GM19372 (cell line): ENCODE results near the gene ABCC11.
"Not testable (repeated sequence)": the region's sequence is repeated elsewhere in the genome, so short reads cannot be mapped to it uniquely, and the experiment has no call there.

Experiments used
- ATAC-seq: cut with Tn5 transposase; IDR thresholded peaks from one replicate; pipeline ENCODE4 v1.9.1; 2021; ENCODE audit warnings: mild to moderate bottlenecking, low read depth, moderate library complexity; ENCODE audit not compliant: unreplicated experiment

Gene ABCC11

DNA sequence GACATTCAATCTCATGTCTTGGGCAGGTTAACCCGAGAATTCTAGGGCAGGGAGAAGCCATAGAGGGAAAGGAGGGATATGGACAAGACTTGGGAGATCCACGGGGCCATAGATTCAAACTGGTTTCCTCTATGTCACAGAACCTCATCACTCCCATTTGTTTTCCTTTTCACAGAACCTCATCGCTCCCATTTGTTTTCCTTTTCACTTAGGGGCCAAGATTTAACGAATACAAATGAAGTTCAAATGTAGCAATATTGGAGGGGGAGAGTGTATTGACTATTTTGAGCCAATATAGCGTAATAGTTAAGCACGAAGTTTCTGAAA lies 42.6 kb downstream of the ABCC11 start:
- no peak for ATAC-seq

DNA sequence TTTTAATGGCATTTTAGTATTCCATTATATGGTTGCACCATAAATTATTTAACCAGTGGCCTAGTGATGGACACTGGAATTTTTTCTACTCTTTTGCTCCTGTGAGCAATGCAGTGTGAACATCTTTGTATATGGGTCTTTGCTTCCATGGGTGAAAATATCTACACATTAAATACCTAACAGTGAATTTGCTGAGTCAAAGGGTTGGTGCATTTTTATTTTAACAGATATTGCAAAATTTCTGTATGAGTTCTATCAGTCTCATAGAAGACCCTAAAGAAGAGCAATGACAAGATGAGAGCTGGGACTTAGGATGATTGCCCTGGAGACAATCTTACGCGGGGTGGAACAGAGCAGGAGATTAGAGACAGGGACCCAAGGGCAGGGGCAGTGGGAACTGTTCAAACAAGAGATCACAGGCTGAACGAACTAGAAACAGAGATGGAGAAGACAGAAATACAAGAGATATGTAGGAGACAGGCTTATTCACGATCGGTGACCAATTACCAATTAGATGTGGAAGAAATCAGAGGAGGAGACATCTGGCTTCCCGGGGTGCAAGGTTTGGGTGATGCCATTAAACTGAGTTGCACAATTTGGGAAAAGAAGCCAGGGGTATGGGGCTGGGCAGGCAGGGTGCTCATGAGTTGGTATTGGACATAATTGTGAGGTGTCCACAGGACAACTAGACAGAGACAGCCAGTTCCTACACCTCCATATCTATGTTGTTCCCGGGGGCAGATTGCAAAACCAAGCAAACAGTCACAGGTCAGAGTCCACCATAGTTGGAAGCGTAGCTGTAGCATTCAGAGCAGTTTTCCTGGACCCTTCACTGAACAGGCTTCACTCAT lies 43.1 kb downstream of the ABCC11 start:
- ATAC-seq, result no peak

DNA sequence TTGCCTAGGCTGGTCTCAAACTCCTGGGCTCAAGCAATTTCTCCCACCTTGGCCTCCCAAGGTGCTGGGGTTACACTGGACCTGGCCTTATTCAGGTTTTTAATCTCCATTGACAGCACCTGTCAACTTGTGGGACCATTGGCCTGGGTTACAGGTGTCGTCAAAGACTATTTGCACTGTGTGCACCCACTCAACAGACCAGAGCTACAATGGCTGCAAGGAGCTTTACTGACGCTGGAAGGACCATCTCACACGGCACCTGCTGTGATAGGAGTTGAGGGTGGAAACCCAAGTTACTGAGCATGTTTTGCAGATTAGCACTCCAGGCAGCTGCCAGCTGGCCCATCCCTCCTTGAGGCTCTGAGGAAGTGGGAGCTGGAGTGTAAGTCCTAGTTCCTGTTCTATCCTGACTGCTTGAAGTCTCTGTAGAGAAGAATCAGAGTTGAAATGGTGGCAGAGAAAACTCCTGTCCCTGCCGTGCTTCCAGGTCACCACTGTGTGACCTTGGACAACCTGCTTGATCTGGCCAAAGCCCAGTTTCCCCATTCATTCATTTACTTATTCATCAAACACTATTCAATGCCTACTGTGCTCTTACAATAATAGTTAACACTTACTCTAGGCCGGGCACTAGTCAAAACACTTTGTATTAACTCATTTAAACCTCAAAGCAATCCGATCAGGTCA lies 45.7 kb downstream of the ABCC11 start:
- no peak for ATAC-seq

DNA sequence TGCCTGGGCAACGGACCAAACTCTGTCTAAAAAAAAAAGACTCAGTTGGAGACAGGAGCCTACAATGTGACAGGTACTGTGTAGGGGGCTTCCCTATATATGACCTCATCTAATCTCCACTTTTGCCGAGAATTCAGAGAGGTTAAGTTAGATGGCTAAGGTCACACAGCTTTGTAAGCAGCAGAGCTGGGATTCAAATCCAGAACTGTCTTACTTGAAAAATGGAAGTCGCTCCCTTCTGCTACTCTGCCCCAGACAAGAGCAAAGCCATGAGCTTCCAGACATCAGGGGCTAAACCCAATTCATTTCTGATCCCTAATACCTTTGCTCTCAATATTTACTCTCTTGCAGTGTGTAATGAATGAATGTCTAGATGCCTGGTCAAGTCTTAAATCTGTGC lies 50.0 kb downstream of the ABCC11 start:
- ATAC-seq, result no peak

DNA sequence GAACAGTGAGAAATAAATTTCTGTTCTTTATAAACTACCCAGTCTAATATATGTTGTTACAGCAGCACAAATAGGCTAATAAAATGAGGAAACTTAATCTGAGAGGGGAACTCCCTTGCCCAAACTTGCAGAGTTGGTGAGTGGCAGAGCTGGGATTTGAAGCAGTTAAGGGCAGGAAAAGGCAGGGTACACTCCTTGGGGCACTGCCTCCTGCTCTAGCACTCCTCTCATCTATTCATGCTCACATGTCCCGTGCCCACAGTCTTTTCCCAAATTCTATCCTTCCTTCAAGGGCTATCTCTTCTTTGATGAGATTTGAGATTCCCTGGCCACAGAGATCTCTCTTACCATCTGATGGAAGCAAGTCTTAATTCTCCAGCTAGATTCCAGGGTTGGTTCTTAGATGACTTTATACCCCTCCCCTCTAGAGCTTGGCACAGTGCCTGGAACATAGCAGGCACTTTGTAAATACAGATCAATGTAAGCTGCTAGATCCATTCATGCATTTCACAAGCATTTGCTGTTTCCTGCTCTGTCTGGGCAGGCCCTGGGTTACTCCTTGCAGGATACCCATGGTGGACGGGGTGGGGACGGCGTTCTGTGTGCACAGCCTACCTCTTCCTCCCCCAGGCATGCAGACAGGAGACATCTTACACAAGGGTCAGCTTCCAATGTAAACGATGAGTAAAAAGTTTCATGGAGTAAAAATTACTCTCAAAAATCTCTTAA lies 52.3 kb downstream of the ABCC11 start:
- ATAC-seq, result no peak

DNA sequence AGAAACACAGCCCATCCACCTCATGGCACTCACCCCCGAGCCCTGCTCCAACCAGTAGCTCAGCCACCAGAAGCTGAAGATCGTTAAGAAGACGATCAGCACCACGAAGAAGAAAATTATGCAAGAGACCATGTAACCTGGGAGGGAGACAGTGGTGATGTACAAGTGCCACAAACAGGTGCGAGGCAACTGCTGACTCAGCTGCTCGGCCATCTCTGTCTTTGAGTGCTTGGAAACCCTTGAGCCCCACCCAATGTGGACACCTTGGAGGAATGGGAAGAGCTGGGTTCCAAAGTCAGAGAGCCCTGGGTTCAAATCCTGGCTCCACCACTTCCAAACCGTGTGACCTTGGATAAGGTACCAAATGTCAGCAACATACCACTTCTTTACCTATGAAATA lies 53.5 kb downstream of the ABCC11 start:
- ATAC-seq, result no peak

DNA sequence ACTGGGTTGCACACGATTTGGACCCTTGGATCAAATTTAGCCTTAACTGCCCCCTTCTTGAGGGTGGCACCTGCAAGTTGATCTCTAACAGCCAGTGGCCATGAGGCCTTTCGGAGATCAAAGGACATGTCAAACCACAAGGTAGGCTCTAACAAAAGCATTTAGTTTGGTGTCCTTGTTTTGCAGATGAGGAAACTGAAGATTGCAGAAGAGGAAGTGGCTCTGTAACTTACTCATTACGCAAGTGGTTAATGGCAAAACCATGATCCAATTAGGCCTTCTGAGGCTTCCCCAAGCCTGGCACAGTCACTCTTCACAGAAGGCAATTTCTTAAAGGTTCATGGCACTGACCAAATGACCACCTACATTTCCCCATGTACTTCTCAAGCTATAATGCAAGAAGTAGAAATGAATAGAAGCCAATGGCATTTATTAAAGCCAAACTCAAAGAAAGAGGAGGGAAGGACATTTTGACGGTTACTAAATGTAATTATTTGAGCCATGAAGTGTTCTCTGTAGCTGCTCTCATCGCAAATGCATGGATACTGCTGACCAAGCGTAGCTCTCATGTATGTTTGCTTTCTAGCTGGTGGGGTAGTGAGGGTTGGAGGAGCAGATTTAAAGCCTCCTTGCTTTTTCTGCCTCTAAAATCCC lies 58.8 kb downstream of the ABCC11 start:
- ATAC-seq, result peak; percentile 65

DNA sequence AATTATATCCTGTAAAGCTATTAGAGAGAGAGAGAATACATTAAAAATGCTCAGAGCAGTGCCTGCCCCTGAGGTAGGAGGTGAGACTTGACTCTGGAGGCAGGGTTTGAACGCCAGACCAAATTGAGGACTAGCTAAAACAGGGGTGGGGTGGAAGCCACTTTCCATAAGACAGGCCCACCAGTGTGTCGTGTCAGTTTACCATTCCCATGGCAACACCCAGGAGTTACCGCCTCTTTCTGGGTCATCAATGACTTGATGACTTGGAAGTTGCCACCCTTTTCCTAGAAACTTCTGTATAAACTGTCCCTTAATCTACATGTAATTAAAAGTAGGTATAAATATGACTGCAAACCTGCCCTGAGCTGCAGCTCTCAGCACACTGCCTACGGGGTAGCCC lies 59.6 kb downstream of the ABCC11 start:
- ATAC-seq, result no peak

DNA sequence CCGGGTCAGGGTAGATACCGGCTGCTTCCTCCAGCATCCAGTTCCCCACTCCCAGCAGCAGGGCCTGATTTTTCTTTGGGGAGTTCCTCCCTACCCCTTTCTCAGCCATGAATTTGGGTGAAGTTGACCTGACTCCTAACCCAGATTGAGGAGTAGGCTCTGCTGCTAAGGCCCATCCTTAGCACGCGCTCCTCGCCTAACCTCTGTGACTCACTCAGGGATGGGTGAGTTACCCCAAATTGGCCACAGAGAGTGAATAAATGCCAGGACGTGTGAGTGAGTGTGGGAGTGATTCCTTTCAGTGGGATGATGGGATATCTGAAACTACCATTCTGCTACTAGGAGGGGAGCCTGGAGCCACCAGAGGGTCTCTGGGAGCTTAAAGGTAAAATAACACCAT lies 62.7 kb downstream of the ABCC11 start:
- no peak for ATAC-seq

DNA sequence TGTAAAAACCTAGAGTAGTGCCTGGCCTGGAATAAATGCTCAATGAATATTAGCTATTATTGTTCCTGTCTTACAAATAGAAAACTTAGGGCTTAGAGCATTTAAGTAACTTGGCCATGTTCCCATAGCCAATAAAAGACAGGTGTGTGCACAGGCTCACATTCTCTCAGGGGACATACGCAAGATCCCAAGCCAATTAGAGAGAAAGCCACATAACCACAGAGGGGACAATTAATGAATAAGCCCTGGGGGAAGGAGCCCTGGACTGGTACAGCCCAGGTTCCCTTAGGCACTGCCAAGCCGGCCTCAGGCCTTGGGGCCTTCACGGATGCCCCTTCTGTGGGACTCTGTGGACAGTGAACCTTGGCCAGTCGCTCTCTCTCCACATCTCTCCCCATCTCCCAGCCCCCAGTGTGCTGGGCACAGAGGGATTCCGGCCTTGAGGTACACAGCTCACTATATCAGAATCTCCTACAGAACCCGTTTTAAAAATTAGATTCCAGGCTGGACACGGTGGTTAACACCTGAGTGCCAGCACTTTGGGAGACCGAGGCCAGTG lies 64.3 kb downstream of the ABCC11 start:
- no peak for ATAC-seq

DNA sequence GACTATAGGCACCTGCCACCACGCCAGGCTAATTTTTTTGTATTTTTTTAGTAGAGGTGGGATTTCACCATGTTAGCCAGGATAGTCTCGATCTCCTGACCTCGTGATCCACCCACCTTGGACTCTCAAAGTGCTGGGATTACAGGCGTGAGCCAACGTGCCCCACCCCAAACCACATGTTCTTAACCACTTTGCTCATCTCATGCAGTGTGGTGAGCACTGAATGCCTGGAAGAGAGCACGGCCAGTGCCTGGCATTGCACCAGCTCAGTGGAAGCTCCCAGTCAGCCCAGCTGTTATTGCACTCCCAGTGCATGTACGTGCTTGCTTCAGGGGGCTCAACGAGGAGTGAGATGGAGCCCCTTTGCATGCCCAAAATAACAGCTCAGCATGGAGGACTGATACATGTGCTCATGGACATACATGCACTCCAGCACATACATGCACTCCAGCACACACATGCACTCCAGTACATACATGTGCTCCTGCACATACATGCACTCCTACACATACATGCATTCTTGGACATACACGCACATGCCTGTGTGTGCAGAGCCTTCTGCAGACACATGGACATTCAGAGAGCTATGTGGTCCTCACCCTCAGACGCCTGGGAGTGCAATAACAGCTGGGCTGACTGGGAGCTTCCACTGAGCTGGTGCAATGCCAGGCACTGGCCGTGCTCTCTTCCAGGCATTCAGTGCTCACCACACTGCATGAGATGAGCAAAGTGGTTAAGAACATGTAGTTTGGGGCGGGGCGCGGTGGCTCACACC lies 65.4 kb downstream of the ABCC11 start:
- not testable (repeated sequence) for ATAC-seq

DNA sequence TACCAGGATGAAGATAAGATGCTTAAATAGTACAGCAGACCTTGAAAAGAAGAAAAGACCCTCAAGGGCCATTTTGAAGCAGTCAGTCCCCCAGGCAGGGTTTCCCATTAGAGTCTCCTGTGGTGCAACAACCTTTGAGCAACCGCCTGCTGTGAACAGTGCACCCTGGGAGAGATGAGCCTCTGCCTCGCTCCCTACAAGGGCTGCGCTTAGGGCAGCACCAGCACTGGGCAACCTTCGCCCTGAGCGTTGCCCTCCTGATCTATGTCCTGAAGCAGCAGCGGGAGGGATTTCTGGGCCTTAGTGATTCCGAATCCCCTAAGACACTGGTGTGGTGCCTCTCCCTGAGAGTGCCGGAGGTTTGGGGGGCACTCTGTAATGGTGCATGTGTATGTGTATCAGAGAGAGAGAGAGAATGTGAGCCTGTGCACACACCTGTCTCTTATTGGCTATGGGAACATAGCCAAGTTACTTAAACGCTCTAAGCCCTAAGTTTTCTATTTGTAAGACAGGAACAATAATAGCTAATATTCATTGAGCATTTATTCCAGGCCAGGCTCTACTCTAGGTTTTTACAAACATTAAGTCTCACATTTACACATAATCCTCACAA lies 66.4 kb downstream of the ABCC11 start:
- no peak for ATAC-seq

DNA sequence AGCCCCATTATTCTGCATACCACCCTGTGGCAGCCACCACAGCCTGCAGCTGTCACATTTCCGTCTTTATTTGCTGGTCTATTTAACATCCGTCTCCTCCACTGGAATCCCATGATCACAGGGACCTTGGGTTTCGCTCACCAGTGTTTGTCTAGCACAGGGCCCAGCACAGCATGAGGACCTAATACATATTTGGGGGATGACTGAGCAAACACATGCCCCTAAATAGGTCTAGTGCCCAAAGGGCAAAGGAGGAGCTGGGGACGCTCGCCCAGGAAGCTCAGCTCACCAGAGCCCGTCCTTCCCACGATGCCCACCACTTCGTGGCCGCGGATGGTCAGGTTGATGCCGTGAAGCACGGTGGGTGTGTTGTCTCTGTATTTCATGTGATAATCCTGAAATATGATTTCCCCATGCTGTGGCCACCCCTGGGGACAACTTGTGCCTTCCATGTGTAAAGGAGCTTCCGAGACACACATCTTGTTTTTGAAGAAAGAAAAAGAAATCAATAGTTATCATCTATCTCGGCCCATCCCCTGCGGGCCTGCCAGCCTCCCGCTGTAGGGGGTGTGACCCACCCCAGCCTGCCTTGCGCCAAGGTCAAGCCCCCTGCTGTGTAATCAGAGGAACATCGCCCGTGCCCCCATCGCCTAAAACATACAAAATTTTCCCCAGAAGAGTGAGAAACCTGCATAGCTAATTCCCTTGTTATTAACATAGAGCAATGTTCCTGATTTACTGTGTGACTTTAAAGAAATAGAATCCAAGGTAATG lies 70.5 kb downstream of the ABCC11 start:
- no peak for ATAC-seq

DNA sequence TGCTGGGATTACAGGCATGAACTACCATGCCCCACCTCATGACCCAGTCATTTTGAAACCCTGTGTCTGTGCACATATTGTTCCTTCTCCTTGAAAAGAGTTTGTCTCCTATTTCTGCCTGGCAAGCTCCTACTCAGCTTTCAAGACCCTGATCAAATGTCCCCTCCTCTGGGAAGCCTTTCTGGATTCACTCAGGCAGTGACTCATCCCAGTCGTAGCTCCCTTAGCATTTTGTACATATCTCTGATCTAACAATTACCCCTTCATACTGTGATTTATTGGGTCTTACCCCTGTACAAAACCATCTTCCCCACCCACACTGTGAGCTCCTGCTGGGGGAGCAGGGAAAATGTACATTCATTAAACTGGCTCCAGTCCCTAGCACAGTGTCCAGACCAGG lies 73.5 kb downstream of the ABCC11 start:
- no peak for ATAC-seq

DNA sequence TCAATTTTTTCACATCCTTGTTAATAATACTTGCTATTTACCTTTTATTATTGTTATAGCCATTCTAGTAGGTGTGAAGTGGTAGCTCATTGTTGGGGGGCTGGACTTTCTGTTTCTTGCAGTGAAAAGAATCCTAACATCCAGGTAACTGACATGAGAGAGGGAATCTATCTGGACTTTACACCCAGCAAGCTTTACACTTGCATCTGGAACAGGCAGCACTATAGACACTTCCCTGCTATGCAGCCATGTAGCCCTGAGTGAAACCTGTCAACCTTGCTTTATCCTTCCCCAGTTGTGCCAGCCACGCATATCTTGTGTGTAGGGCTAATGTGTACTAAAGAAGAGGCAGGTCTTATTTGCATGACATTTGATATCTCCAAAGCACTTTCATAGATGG lies 74.7 kb downstream of the ABCC11 start:
- no peak for ATAC-seq

DNA sequence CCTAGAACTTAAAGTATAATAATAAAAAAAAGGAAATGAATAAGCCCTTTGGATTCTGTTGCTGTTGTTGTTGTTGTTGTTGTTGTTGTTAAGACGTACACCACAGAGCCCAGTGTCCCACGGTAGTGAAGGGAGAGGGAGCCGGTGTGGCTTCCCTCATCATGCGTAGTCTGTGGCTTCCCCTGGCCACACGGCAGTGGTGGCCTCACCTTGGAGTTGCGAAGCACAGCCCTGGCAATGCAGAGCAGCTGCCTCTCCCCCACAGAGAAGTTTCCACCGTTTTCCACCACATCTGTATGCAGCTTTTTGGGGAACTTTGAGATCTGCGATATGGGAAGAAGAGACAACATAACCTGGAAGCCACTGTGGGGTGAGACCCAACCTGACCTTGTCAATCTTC lies 77.4 kb downstream of the ABCC11 start:
- no peak for ATAC-seq

DNA sequence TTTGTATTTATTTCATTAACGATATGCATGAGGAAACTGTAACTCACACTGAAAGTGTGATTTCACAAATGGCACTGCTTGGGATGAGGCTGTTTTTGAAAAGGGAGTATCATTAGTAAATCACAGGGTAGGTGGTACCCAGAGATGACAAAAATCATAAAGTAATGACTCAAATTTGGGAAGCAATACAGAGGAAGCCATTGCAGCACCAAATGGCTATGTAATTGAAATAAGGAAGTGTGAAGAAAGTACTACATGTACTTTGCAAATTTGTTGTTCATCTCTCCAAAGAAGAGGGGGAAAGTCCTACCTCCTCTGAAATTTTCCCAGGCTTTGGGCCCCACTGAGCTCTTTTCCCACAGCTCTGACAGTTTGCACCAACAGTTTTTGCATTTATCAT lies 79.3 kb downstream of the ABCC11 start:
- no peak for ATAC-seq

DNA sequence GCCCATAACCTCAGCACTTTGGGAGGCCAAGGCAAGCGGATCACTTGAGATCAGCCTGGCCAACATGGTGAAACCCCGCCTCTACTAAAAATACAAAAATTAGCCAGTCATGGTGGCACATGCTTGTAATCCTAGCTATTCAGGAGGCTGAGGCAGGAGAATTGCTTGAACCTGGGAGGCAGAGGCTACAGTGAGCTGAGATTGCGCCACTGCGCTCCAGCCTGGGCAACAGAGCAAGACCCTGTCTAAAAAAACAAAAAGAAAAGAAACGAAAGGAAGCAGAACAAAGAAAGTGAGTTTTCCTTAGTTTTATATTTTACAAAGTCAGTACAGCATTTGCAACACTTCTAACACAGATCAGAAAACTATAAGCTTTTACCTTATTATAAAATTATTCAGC lies 80.7 kb downstream of the ABCC11 start:
- ATAC-seq, result not testable (repeated sequence)
